Renal cortex interstitium (tissue), 11 donors: ENCODE measurements around the gene TSSC4. TPM values are rescaled to one million over a fixed set of nuclear protein-coding genes. Genes with fewer than 3 reads are reported as not detected.

Experiments used
- DNase-seq, 11 donors: peaks; one replicate each; pipeline ENCODE4 v3.0.0-alpha.2; 2013; ENCODE audit warnings: low read depth in 9 of 11, low spot score in 4 of 11; ENCODE audit errors: extremely low read depth in 1 of 11
- polyA plus RNA-seq, 3 donors: library from polyadenylated mRNA; unstranded; fragments of 120-200 nt; gene quantifications; one replicate each; pipeline ENCODE4 v1.2.1, GENCODE V29; 2013; ENCODE audit not compliant: insufficient read length in 3 of 3

Gene TSSC4
- polyA plus RNA-seq, 3 donors, result 30.8 to 45.5 (median 44.8) TPM

DNA sequence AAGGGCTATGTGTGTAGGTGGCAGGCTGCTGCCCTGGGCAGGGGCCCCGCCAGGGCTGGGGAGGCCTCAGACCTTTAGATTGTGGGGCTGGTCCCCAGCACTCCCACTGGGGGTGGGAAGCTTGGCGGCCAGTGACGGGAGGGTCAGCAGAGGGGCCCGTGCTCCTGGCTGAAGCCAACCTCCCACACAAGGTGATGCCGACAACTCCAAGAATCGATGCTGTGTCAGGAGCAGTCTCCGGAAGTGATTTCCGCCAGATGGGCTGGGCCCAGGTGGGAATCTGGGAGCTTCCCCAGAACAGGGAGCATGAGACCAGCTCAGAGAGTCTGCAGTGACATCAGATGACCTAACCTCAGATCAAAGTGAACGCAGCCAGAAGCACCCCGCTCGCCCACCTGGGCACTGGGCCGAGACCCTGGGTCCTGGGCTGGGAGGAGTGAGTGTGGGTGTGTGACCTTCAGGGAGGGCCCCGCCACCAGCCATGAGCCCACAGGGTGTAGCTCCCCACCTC lies 36.0 kb downstream of the TSSC4 start:
- no peak for DNase-seq

DNA sequence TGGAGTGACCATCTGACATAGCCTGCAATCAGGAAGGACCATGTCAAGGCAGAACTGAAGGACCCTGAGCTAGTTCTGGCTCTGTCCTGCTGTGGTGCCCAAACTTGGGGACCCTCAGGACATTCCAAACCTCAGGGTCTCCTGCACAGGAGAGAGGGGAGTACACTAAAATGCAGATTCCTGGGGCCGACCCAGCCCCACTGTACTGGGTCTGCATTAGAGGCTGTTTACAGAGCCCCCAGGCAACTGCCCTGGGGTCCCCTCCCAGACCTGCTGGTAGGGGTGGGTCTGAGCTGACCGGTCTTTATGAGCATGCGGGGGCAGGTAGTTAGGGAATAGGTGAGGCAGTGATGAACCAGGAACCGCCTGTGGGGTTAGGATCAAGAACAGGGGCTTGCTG lies 37.0 kb downstream of the TSSC4 start:
- no peak for DNase-seq

DNA sequence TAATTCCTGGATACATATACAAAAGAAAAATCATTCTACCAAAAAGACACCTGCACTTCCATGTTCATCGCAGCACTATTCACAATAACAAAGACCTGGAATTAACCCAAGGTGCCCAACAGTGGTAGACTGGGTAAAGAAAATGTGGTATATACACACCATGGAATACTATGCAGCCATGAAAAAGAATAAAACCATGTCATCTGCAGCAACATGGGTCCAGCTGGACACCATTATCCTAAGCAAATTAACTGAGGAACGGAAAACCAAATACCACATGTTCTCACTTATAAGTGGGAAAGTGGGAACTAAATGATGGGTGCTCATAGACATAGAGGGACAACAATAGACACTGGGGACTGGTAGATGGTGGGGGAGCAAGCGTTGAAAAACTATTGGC lies 39.3 kb downstream of the TSSC4 start:
- DNase-seq, result no peak

GRCh38 chr11:2440646-2441045 lies 40.1 kb downstream of the TSSC4 start:
- no peak for DNase-seq

GRCh38 chr11:2441171-2441570 lies 40.6 kb downstream of the TSSC4 start:
- no peak for DNase-seq

GRCh38 chr11:2442589-2442988 lies 42.0 kb downstream of the TSSC4 start:
- DNase-seq, result no peak

GRCh38 chr11:2443406-2443805 lies 42.9 kb downstream of the TSSC4 start:
- no peak for DNase-seq

DNA sequence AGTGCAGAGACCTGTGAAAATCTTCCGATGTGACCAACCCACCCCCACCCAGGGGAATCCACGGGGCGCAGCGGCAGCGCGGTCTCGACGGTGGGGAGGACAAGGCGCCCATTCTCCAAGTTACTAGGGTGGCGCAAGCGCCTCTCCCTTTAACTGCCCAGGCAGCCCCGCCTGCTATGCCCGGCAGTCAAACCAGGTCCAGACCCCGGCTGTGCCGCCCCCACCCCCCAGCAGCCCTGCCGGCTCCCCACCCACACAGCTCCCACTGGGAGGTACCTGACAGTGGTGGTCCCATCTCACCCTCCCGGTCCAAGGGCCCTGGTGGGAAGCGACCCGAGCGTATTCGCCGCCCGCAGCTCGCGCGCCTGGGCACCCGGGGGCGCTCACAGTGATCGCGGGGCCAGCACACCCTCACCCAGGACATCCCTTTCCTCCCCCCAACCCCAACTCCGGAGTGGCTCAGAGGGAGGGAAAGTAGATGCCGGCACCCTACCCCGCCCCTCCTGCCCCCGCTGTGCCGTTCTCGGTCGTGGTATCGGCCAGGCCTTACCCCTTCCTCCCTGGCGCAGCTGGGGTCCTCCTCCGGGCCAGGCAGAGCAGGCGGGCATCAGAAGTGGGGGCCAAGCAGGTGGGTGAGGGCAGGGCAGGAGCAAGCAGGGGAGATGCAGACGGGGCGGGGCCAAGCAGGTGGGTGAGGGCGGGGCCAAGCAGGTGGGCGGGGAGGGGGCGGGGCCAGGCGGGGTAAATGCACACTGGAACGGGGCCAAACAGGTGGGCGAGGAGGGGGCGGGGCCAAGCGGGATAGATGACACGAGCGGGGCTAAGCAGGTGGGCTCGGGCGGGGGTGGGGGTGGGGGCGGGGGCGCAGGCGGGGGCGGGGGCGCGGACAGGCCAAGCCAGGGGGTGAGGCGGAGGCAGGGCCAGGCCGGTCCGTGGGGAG lies 43.6 kb downstream of the TSSC4 start, which contains the start of gene TRPM5:
TSS of gene TRPM5 (minus strand) at position 634 of the 940 bp plus-strand sequence. CDS start 21,478 bp downstream, outside the sequence.
- no peak for DNase-seq

DNA sequence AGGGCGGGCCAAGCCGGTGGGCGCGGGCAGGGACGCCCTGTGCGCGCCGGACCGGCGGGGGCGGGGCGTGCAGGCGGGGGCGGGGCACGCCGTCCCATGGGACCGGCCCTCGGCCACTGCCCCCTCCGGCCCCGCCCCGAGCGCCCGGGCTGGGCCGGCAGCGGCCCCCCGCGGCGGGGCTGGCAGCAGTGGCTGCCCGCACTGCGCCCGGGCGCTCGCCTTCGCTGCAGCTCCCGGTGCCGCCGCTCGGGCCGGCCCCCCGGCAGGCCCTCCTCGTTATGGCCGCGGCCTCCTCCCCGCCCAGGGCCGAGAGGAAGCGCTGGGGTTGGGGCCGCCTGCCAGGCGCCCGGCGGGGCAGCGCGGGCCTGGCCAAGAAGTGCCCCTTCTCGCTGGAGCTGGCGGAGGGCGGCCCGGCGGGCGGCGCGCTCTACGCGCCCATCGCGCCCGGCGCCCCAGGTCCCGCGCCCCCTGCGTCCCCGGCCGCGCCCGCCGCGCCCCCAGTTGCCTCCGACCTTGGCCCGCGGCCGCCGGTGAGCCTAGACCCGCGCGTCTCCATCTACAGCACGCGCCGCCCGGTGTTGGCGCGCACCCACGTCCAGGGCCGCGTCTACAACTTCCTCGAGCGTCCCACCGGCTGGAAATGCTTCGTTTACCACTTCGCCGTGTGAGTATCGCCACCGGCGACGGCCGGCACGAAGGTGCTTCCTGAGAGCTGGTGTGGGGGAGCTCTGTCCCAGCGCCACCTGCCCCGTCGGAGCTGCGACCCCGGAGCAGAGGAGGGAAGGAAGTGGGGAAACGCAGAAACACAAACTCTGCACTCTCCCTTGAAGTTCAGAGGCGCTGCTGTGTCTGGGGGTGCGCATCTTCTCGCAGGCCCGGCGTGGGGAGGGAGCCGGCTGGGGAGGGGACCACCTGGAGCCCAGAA lies 44.5 kb downstream of the TSSC4 start, which contains the start of gene KCNQ1:
TSS of gene KCNQ1 (plus strand) at position 188 of the 925 bp plus-strand sequence. CDS start at position 279, 91 bp downstream.
- DNase-seq, result no peak

DNA sequence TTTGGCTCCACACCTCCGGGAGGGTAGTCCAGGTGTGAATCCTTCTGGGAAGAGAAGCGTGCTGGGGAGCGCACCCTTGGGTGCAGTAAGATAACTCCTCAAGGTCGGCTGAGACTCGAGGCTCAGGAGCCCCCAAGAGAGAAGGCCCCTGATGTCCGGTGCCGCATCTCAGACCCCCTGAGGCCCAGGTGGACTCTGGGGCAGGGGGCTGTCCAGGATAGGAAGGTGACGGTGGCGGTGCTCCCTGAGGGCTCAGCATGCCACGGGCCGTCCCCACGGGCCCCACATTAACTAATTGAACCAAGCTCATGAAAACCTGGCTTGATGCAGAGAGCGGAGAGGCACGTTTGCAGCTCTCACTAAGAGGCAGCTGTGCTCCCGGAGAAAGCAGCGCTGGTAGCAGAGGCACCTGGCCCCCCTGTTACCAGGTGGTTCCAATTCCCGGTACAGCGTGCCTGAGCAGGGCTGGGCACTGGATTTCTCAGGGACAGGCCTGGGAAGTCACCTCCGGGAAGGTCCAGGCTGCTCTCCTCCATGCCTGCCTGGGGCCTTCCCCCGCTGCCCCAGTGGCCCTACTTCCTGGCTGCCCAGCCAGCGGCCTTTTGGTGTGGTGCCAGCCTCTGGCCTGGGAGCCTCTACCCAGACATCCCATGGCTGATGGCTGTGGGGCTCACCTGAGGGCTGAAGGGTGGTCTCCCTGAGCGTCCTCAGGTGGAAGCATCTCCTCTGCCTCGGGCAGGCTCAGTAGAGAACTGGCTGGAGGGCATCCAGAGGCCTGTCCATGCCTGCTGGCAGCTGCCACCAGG lies 45.4 kb downstream of the TSSC4 start:
- no peak for DNase-seq

- no peak for DNase-seq
Observed at GRCh38 chr11:2446590-2447252, 46.2 kb downstream of the TSSC4 start.

- DNase-seq, result no peak
Observed at GRCh38 chr11:2447253-2447950, 46.9 kb downstream of the TSSC4 start.

GRCh38 chr11:2447951-2448650 lies 47.6 kb downstream of the TSSC4 start:
- no peak for DNase-seq

DNA sequence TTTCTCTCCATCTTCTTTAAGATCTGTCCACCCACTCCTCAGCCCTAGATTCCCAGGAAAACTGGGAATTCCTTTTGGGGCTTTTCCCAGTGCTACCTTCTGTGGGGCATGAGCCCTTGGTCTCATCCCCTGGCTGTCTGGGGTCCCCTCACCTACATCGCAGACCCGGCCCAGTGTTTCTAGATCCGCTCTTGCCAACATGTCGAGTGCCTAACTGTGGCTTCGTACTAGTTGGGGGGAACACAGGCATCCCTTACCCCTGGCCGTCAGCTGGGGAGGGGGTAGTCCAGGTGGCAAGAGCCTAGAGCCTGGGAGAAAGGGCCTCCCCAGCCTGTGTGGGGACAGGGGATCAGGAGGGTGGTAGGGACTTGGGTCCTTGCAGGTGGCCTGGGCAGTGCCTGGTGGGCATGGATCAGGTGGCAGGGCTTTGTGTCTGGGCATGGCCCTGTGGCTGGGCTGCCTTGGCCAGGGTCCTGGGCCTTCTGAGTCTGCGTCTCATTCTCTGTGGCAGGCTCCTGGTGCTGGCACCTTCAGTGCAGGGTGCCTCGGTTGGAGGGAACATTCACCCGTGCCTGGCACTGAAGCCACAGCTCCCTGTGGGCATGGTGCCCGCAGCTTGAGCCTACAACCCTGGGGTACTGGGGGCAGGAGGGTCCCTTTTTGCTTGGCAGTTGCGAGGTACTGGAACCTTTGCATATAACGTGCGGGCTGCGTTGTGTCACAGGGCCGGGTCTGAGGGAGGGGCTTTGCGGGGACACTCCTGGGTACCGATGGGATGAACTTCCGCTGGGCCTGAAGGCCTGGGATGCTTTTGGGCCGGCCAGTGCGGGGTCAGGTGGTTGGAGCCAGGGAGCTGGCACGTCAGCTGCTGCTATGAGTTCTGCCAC lies 48.4 kb downstream of the TSSC4 start:
- DNase-seq, result no peak

GRCh38 chr11:2449548-2450320 lies 49.2 kb downstream of the TSSC4 start:
- DNase-seq, result no peak
